ENCODE measurements around the gene BCL2L1. TPM values are rescaled to one million over a fixed set of nuclear protein-coding genes. Genes with fewer than 3 reads are reported as not detected.
A peak's percentile ranks its signal among the peaks of the same experiment; 100 is the strongest.

The BCL2L1 gene
- total RNA-seq, 1 experiment from 2014 or later: 226 TPM

DNA sequence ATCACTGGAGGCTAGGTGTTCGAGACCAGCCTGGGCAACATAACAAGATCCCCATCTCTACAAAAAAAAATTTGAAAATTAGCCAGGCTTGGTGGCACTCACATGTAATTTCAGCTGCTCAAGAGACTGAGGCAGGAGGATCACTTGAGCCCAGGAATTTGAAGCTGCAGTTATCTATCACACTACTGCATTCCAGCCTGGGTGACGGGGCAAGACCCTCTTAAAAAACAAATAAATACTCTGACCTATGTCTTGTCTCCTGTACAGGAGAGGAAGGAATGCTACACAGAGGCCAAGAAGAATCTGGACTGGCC is 59.2 kb downstream of the BCL2L1 start:
- Histone ChIP-seq H3K27ac (ENCODE audit: low read depth, low read length) (peak overlapping the region; percentile 72), H3K4me1 (ENCODE audit: control insufficient read depth in 1 of 2, insufficient read depth in 2 of 2, low read length in 2 of 2) (peaks cover 43 to 75% of the 10 kb centered on the region in 2 experiments), H3K9ac (ENCODE audit: low read length) (peak overlapping the region; percentile 20; the same call in 1 of the 2 replicates), H3K79me2 (ENCODE audit: insufficient read depth, low read length) (peaks cover 50% of the 10 kb centered on the region), H3K4me2 (ENCODE audit: low read length) (peak overlapping the region; percentile 0; the same call in 1 of the 2 replicates), H3K27me3 (ENCODE audit: insufficient read depth, low read length) (no peaks in the 10 kb centered on the region), H3K9me3 (ENCODE audit: control insufficient read depth in 1 of 2, insufficient read depth in 1 of 2, low read depth in 1 of 2, low read length in 2 of 2) (no peaks in the 10 kb centered on the region), H2AFZ (ENCODE audit: low read depth, low read length, poor library complexity, severe bottlenecking) (no peak overlapping the region), H3K36me3 (ENCODE audit: control insufficient read depth in 1 of 2, insufficient read depth in 2 of 2, low read length in 2 of 2) (peaks cover 2 to 33% of the 10 kb centered on the region in 2 experiments; a peak in 2 of 4 replicates), H4K20me1 (ENCODE audit: insufficient read depth) (no peaks in the 10 kb centered on the region), H3K9me2 (ENCODE audit: insufficient read depth) (no peaks in the 10 kb centered on the region), H3K4me3 (replicated peaks in 1 of 2; ENCODE audit: low read depth in 1 of 2, low read length in 2 of 2) (no peak overlapping the region)
- ATAC-seq (no peak), DNase-seq (ENCODE audit: low read depth, low spot score) (no peak)
- no TSS peak for BruUV-seq (replicated peaks)
- intact Hi-C loops (cut with micrococcal nuclease): no loop called here
- RAD21 ChIA-PET (ENCODE audit: low non-redundant PET in 1 of 2, low total read pairs in 2 of 2, uncharacterized antibody in 2 of 2, unreplicated experiment in 2 of 2): no interaction called here
- POLR2A ChIA-PET: interaction anchor here (0.7 to 1.1 kb wide), 2 partner anchors 33 to 306 kb away, joined by 3 to 4 read pairs; no protein-coding TSS in a partner anchor
- CTCF ChIA-PET: interaction anchor here (1.4 to 2.0 kb wide), 3 partner anchors 29 to 60 kb away, joined by 3 to 8 read pairs (median 7); no protein-coding TSS in a partner anchor
- no peak for TF ChIP-seq MAX (IDR thresholded peaks at IDR 0.05)
- TF ChIP-seq SP1 (IDR thresholded peaks at IDR 0.05; ENCODE audit: low read depth): no peak
- no peak for TF ChIP-seq POLR2A (IDR thresholded peaks at IDR 0.05; ENCODE audit: borderline replicate concordance, extremely low read depth, insufficient read depth, insufficient read length)
- TF ChIP-seq ZNF274 (IDR thresholded peaks at IDR 0.05; ENCODE audit: low read depth, low read length): no peak
- TF ChIP-seq, protein P1, sequence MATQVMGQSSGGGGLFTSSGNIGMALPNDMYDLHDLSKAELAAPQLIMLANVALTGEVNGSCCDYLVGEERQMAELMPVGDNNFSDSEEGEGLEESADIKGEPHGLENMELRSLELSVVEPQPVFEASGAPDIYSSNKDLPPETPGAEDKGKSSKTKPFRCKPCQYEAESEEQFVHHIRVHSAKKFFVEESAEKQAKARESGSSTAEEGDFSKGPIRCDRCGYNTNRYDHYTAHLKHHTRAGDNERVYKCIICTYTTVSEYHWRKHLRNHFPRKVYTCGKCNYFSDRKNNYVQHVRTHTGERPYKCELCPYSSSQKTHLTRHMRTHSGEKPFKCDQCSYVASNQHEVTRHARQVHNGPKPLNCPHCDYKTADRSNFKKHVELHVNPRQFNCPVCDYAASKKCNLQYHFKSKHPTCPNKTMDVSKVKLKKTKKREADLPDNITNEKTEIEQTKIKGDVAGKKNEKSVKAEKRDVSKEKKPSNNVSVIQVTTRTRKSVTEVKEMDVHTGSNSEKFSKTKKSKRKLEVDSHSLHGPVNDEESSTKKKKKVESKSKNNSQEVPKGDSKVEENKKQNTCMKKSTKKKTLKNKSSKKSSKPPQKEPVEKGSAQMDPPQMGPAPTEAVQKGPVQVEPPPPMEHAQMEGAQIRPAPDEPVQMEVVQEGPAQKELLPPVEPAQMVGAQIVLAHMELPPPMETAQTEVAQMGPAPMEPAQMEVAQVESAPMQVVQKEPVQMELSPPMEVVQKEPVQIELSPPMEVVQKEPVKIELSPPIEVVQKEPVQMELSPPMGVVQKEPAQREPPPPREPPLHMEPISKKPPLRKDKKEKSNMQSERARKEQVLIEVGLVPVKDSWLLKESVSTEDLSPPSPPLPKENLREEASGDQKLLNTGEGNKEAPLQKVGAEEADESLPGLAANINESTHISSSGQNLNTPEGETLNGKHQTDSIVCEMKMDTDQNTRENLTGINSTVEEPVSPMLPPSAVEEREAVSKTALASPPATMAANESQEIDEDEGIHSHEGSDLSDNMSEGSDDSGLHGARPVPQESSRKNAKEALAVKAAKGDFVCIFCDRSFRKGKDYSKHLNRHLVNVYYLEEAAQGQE (IDR thresholded peaks at IDR 0.05; ENCODE audit: low read depth): no peak
- no peak for TF ChIP-seq POLR2AphosphoS5 (IDR thresholded peaks at IDR 0.05; ENCODE audit: low read depth, low read length)
- no peak for TF ChIP-seq JUND (IDR thresholded peaks at IDR 0.05)
- TF ChIP-seq, protein P2, sequence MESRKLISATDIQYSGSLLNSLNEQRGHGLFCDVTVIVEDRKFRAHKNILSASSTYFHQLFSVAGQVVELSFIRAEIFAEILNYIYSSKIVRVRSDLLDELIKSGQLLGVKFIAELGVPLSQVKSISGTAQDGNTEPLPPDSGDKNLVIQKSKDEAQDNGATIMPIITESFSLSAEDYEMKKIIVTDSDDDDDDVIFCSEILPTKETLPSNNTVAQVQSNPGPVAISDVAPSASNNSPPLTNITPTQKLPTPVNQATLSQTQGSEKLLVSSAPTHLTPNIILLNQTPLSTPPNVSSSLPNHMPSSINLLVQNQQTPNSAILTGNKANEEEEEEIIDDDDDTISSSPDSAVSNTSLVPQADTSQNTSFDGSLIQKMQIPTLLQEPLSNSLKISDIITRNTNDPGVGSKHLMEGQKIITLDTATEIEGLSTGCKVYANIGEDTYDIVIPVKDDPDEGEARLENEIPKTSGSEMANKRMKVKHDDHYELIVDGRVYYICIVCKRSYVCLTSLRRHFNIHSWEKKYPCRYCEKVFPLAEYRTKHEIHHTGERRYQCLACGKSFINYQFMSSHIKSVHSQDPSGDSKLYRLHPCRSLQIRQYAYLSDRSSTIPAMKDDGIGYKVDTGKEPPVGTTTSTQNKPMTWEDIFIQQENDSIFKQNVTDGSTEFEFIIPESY (IDR thresholded peaks at IDR 0.05; ENCODE audit: extremely low read depth, insufficient replicate concordance, low read length): no peak
- TF ChIP-seq SRF (IDR thresholded peaks at IDR 0.05; ENCODE audit: low read depth): no peak
- TF ChIP-seq ELF1 (IDR thresholded peaks at IDR 0.05; ENCODE audit: borderline replicate concordance, low read depth): no peak
- TF ChIP-seq EGR1 (IDR thresholded peaks at IDR 0.05; ENCODE audit: low read depth): no peak
- no peak for TF ChIP-seq CEBPB (IDR thresholded peaks at IDR 0.05; ENCODE audit: low read depth)
- TF ChIP-seq EZH2 (IDR thresholded peaks at IDR 0.05): no peak

All from HCT116 (cell line).